AG10803 (cell line): ENCODE results near the gene STON1.

Experiments
- DNase-seq: peaks from one replicate; pipeline ENCODE4 v3.0.0; 2010; ENCODE audit warnings: low read depth
- H3K4me3 ChIP-seq: 2 replicates; pipeline ENCODE4 v1.5.1; 2011; ENCODE audit warnings: mild to moderate bottlenecking, low read length, control low read depth
- TF ChIP-seq, protein P1 (sequence below): conservative IDR thresholded peaks from 2 replicates; pipeline ENCODE4 v1.5.1; 2011; ENCODE audit warnings: mild to moderate bottlenecking, low read length, control low read depth, inconsistent platforms

STON1 gene

DNA sequence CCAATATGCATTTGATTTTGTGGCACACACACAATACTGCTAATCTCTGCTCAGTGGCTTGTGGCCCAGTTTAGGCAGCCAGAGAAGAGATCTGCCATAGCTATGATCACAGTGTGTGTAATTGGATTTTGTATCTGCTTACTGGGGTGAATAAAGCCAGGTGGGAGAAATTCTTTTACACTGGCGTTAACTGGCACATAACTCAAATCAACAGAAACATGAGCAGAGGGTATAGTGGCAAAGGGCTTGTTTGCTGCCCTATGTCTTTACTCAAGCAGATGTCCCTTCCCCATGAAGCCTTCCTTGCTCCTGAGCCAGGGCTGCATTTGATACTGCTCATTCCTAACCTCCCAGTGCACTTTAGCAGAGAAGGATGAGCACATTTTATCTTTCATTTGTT lies 28.5 kb downstream of the STON1 start:
- no peak overlapping the region for H3K4me3 ChIP-seq
- TF ChIP-seq, protein P1, sequence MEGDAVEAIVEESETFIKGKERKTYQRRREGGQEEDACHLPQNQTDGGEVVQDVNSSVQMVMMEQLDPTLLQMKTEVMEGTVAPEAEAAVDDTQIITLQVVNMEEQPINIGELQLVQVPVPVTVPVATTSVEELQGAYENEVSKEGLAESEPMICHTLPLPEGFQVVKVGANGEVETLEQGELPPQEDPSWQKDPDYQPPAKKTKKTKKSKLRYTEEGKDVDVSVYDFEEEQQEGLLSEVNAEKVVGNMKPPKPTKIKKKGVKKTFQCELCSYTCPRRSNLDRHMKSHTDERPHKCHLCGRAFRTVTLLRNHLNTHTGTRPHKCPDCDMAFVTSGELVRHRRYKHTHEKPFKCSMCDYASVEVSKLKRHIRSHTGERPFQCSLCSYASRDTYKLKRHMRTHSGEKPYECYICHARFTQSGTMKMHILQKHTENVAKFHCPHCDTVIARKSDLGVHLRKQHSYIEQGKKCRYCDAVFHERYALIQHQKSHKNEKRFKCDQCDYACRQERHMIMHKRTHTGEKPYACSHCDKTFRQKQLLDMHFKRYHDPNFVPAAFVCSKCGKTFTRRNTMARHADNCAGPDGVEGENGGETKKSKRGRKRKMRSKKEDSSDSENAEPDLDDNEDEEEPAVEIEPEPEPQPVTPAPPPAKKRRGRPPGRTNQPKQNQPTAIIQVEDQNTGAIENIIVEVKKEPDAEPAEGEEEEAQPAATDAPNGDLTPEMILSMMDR: no peak
- DNase-seq: no peak

DNA sequence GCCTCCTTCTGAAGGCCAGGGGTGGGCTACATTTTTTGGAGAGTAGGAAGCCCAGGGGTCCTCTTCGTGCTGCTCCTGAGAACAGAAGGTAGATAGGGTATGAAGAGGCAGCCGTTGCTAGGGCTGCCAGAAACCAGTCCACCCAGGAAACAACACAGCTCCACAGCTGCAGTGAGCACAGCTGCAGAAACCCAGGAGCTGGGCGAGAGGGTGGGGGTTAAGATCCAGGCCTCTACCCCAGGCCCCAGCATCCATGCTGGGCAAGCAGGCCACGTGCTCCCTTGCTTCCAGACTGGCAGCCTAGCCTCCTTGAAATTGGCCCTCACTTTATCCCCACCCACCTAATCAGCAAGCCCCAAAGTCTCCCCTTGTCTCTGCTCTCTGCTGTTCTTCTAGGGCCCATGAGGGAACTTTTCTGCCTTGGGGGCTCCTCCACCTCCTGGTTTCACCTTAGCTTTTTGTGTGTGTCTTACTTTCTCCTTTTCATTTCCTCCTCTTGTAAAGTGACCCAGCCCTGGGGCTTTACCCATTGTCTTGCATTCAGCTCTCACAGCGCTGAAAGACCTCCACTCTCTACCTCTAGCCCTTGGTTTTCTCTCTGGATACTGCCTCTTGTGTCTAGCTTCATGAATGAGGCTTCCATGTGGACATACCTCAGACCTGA lies 30.7 kb downstream of the STON1 start:
- no peak for DNase-seq
- no peak overlapping the region for H3K4me3 ChIP-seq
- TF ChIP-seq, protein P1: no peak

DNA sequence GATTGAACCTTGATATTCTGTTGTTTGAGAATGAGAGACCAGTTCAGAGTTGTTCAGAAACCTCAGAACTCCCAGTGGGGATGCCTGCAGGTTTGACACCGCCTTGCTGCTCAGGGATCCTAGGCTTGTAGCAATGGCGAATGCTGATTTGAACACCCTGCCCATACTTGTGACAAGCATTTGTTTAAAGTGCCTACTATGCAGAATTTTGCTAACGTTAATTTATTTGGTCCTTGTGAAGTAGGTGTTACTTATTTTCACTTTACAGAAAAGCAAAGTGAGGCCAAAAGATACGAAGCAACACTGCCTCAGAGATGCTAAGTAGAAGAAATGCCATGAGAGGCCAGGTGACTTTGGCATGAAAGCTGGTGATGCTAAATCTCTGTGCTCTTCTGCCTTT lies 32.3 kb downstream of the STON1 start:
- DNase-seq: no peak
- TF ChIP-seq, protein P1: no peak
- H3K4me3 ChIP-seq: no peak overlapping the region

DNA sequence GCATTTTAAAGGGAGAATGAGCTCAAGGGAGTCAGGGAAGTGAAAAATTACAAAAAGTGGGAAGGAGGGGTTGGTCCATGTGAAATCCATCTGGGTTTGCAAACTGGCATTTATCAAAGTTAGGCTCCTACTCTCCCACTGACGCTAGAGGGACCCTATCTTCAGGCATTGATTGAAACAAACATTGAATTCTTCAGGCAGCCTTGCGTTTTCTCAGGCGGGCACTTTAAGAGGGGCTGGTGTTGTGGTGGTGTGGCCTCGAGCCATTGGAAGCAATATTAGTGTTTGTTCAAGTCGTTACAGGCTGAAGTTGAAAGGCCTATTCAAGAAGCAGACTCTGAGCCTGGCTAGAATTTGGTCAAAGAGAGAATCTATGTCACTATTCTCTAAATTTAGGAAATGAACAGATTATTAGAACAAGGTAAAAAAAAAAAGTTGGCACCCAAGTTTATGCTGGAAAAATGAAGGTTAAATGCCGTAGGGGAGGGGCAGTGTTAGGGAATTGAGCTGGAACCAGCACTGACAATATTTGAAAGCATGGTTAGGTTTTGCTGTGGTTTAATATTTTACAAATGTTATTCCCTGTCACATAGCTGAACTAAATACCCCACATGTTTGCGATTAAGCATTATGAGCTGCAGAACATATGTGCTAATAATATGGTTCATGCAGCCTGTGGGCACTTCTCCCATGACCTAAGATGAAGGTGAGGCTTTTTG lies 36.8 kb downstream of the STON1 start:
- peak; percentile 50 for DNase-seq
- TF ChIP-seq, protein P1: peak; percentile 62
- no peak overlapping the region for H3K4me3 ChIP-seq

DNA sequence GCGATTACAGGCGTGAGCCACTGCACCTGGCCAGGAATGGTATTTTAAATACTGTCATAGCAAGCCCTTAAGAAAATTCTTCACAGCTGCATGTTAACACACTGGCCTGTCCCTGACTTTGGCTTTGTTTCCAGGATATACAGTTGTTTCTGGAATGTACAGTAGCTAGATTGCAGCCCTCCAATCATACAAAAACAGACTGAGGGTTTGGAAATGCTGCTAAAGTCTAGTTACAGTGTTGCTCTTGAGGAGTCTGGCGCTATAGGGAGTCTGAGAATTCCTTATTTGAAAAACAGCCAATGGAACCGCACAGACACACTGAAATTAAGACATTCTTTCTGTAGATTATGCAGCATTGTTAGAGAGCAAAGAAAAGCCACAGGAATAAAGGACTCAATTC lies 37.7 kb downstream of the STON1 start:
- no peak overlapping the region for H3K4me3 ChIP-seq
- TF ChIP-seq, protein P1: no peak
- peak; percentile 21 for DNase-seq

DNA sequence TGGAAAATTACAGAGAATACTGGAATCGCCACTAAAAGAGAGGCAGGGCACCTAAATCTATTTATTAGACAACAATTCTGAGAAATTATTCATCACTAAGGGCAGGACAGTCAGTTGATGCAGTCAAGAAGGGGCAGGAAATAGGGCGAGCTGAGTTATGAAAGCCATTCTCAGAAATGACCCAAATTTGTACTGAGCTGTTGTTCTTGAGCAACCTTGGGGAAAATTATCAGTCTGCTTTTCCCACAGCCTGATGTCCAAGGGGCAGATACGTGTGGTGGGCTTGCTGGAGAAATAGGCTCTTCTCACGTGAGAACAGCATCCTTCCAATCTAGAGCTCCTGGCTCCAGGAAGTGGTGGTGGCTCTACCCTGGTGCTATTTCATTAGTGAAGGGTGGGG lies 38.6 kb downstream of the STON1 start:
- DNase-seq: peak; percentile 46
- H3K4me3 ChIP-seq: no peak overlapping the region
- TF ChIP-seq, protein P1: no peak

DNA sequence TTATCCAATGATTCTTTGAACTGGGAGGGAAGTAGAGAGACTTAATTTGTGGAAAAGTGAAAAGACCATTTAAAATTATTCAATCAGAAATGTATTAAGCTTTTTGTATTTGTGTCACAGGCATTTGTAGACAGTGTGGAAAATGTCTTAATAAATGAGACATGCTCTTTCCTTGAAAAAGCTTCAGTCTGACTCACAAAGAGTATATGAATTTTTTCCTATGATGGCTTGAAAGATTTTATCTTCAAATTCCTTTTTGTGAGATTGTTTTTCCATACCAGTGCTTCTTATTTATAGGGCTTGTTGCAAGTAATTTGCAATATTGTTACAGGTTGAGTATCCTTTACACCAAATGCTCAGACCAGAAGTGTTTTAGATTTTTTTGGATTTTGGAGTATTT lies 39.5 kb downstream of the STON1 start:
- TF ChIP-seq, protein P1: no peak
- no peak for DNase-seq
- H3K4me3 ChIP-seq: no peak overlapping the region
